ENCODE measurements around the gene WDFY3. TPM values are rescaled to one million over a fixed set of nuclear protein-coding genes. Genes with fewer than 3 reads are reported as not detected.

The WDFY3 gene
- total and polyA plus RNA-seq, 12 donors: 4.9 to 68.9 (median 51.1) TPM

DNA sequence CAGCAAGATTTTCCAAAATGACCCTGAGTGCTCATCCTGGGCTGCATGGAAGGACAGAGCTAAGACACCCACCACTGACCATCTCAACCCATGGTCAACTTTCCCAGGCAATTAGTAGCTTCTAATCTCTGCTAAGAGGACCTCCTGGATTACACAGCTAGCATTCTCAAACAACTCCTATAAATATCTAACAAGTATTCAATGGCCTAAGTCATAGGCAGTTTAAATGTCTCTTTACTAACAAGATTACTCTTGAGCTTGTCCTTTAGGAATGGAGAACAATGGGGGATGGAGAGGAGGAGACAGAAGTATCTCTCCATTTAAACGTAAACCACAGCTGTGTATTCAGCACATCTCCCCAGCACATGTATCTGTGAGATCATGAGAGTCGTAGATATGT lies 118.1 kb downstream of the WDFY3 start:
- peaks cover 0 to 22% (median 6%) of the 10 kb centered on the region in 9 donors for H3K4me1 ChIP-seq
- H3K4me3 ChIP-seq: no peak overlapping the region
- H3K36me3 ChIP-seq: peaks cover 0 to 46% (median 7%) of the 10 kb centered on the region in 9 donors
- WGBS, 2 donors: 90 to 92% methylated on average over 2 of the region's 2 CpGs
- no peaks in the 10 kb centered on the region for H3K9me3 ChIP-seq
- ATAC-seq (no peak), DNase-seq (no peak)
- no peaks in the 10 kb centered on the region for H3K27me3 ChIP-seq
- H3K27ac ChIP-seq: no peak overlapping the region
- TF ChIP-seq, protein P1, sequence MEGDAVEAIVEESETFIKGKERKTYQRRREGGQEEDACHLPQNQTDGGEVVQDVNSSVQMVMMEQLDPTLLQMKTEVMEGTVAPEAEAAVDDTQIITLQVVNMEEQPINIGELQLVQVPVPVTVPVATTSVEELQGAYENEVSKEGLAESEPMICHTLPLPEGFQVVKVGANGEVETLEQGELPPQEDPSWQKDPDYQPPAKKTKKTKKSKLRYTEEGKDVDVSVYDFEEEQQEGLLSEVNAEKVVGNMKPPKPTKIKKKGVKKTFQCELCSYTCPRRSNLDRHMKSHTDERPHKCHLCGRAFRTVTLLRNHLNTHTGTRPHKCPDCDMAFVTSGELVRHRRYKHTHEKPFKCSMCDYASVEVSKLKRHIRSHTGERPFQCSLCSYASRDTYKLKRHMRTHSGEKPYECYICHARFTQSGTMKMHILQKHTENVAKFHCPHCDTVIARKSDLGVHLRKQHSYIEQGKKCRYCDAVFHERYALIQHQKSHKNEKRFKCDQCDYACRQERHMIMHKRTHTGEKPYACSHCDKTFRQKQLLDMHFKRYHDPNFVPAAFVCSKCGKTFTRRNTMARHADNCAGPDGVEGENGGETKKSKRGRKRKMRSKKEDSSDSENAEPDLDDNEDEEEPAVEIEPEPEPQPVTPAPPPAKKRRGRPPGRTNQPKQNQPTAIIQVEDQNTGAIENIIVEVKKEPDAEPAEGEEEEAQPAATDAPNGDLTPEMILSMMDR (IDR thresholded peaks at IDR 0.05): no peak
- intact Hi-C loops (cut with DNase I): no loop called here

DNA sequence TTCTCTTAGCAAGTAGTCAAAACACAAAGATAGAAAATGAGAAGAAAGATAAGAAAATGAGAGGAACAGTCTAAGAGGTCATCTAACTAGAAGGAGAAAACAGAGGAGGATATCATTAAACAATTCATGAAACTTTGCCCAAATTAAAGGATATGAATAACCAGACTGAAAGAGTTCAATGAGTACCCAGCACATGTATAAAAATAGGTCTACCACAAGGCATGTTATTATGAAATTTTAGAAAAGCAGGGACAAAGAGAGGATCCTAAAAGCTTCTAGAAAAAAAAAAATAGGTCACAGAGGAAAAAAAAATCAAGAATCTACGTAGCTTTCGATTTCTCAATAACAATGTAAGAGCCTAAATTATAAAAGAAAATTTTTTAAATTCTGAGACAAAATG lies 118.5 kb downstream of the WDFY3 start:
- H3K4me3 ChIP-seq: no peak overlapping the region
- intact Hi-C loops (cut with DNase I): no loop called here
- 89 to 95% methylated on average over 2 of the region's 2 CpGs for WGBS, 2 donors
- TF ChIP-seq, protein P1 (IDR thresholded peaks at IDR 0.05): no peak
- ATAC-seq (peak in 1 of 8 donors; percentile 67), DNase-seq (no peak)
- peak overlapping the region in 1 of 10 donors; percentile 19 for H3K27ac ChIP-seq
- H3K36me3 ChIP-seq: peaks cover 0 to 46% (median 7%) of the 10 kb centered on the region in 9 donors
- H3K4me1 ChIP-seq: peaks cover 0 to 22% (median 6%) of the 10 kb centered on the region in 9 donors
- H3K9me3 ChIP-seq: no peaks in the 10 kb centered on the region
- no peaks in the 10 kb centered on the region for H3K27me3 ChIP-seq

DNA sequence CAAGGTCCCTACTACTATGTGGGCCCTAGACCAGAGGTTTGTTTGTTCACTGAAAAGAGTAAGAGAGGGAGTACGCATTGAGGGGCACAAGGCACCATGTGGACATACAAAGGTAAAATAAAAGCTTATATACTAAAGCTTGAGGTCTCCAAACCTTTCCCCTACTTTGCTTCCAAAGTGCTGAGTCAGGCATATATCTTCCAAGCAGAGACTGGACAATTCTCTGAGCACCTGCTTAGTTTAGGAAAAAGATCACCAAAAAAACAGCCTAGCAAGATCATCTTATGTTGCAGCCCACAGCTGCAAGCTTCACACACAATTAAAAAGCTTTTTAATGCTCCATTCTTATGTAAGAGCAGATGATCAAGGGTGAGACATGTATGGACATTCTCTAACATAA lies 119.5 kb downstream of the WDFY3 start:
- no peaks in the 10 kb centered on the region for H3K9me3 ChIP-seq
- no peak for ATAC-seq
- DNase-seq: no peak
- no peak overlapping the region for H3K4me3 ChIP-seq
- H3K4me1 ChIP-seq: peaks cover 0 to 18% (median 6%) of the 10 kb centered on the region in 9 donors
- no peaks in the 10 kb centered on the region for H3K27me3 ChIP-seq
- intact Hi-C loops (cut with DNase I): no loop called here
- 96 to 97% methylated on average over 1 of the region's 1 CpG for WGBS, 2 donors
- no peak overlapping the region for H3K27ac ChIP-seq
- peaks cover 0 to 47% (median 7%) of the 10 kb centered on the region in 9 donors for H3K36me3 ChIP-seq
- TF ChIP-seq, protein P1 (IDR thresholded peaks at IDR 0.05): no peak

DNA sequence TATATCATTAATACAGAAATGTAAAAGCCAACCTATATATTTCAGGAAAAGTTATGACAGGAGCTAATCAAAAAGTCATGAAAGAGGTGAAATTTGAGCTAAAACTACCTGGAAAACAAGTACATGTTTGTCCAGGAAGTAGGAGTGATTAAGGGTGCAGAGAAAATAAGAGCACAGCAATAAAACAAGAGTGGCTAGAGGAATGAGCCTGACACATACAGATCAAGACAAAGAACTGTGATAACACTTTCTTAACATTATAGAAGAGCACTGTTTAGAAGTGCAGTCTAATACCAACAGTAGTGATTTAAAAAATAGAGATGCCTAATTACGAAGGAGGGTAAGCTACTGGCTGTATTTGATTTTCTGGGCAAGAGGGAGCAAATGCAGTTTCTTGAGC lies 125.1 kb downstream of the WDFY3 start:
- Histone ChIP-seq H3K27me3 (no peaks in the 10 kb centered on the region), H3K9me3 (no peaks in the 10 kb centered on the region), H3K4me1 (peaks cover 0 to 6% (median 0%) of the 10 kb centered on the region in 9 donors), H3K4me3 (no peak overlapping the region), H3K27ac (no peak overlapping the region), H3K36me3 (peaks cover 0 to 70% (median 9%) of the 10 kb centered on the region in 9 donors)
- intact Hi-C loops (cut with DNase I): no loop called here
- ATAC-seq (no peak), DNase-seq (no peak)
- 98% methylated on average over 1 of the region's 1 CpG for WGBS, 2 donors
- TF ChIP-seq, protein P1 (IDR thresholded peaks at IDR 0.05): no peak

Measured in heart right ventricle (tissue), 16 donors.